DND-41 (cell line): Measurements from ENCODE around the gene LRP1.

Experiments
- ATAC-seq: fragments of 200-7000 bp; cut with Tn5 transposase; 3 replicates; pipeline ENCODE4 v1.9.1; 2021; ENCODE audit warnings: low read depth; ENCODE audit not compliant: insufficient read depth
- DNase-seq: peaks from one replicate; pipeline ENCODE4 v3.0.0-alpha.2; 2020
- H2AFZ ChIP-seq: 2 replicates; pipeline ENCODE4 v1.6.0; 2012; ENCODE audit warnings: low read depth, low read length
- H3K27ac ChIP-seq: 2 replicates; pipeline ENCODE4 v1.5.1; 2012; ENCODE audit warnings: low read length, inconsistent platforms
- H3K27me3 ChIP-seq: fragments of 200-600 bp; sonication (generic); 2 replicates; pipeline ENCODE4 v1.6.0; 2012; ENCODE audit warnings: low read length, mild to moderate bottlenecking, inconsistent platforms; ENCODE audit not compliant: insufficient read depth, poor library complexity
- H3K36me3 ChIP-seq: 2 replicates; pipeline ENCODE4 v1.5.1; 2012; ENCODE audit warnings: low read length, inconsistent platforms; ENCODE audit not compliant: insufficient read depth
- H3K4me1 ChIP-seq: 2 replicates; pipeline ENCODE4 v1.5.1; 2012; ENCODE audit warnings: mild to moderate bottlenecking, low read length; ENCODE audit not compliant: insufficient read depth
- H3K4me2 ChIP-seq: 2 replicates; pipeline ENCODE4 v1.6.0; 2012; ENCODE audit warnings: mild to moderate bottlenecking, moderate library complexity, low read length, inconsistent platforms; ENCODE audit not compliant: insufficient read depth
- H3K4me3 ChIP-seq, 2 experiments: fragments of 200-600 bp in 1 of 2; shearing (Covaris generic) in 1 of 2; 2 replicates each; pipeline ENCODE4 v1.5.1; 2012 to 2016; ENCODE audit warnings: inconsistent platforms in 2 of 2, low read length in 2 of 2, mild to moderate bottlenecking in 2 of 2, low read depth in 1 of 2, moderate library complexity in 1 of 2
- H3K79me2 ChIP-seq: 2 replicates; pipeline ENCODE4 v1.6.0; 2012; ENCODE audit warnings: low read length, inconsistent platforms; ENCODE audit not compliant: insufficient read depth
- H3K9ac ChIP-seq: 2 replicates; pipeline ENCODE4 v1.6.0; 2012; ENCODE audit warnings: low read depth, mild to moderate bottlenecking, inconsistent platforms, low read length, moderate library complexity
- H3K9me3 ChIP-seq: 2 replicates; pipeline ENCODE4 v1.5.1; 2012; ENCODE audit warnings: low read length, moderate library complexity, mild to moderate bottlenecking, inconsistent platforms; ENCODE audit not compliant: insufficient read depth, severe bottlenecking
- H4K20me1 ChIP-seq: 2 replicates; pipeline ENCODE4 v1.6.0; 2012; ENCODE audit warnings: low read length; ENCODE audit not compliant: insufficient read depth
- EZH2 ChIP-seq: IDR thresholded peaks from 3 replicates; pipeline ENCODE4 v1.6.1; 2012; ENCODE audit warnings: borderline replicate concordance, low read depth, mild to moderate bottlenecking, moderate library complexity, low read length, inconsistent platforms; ENCODE audit not compliant: severe bottlenecking
- TF ChIP-seq, protein P1 (sequence below): IDR thresholded peaks from 2 replicates; pipeline ENCODE4 v1.5.1; 2012; ENCODE audit warnings: borderline replicate concordance, low read length, moderate library complexity, mild to moderate bottlenecking; ENCODE audit not compliant: poor library complexity, severe bottlenecking; ENCODE audit errors: extremely low read depth

Gene LRP1

DNA sequence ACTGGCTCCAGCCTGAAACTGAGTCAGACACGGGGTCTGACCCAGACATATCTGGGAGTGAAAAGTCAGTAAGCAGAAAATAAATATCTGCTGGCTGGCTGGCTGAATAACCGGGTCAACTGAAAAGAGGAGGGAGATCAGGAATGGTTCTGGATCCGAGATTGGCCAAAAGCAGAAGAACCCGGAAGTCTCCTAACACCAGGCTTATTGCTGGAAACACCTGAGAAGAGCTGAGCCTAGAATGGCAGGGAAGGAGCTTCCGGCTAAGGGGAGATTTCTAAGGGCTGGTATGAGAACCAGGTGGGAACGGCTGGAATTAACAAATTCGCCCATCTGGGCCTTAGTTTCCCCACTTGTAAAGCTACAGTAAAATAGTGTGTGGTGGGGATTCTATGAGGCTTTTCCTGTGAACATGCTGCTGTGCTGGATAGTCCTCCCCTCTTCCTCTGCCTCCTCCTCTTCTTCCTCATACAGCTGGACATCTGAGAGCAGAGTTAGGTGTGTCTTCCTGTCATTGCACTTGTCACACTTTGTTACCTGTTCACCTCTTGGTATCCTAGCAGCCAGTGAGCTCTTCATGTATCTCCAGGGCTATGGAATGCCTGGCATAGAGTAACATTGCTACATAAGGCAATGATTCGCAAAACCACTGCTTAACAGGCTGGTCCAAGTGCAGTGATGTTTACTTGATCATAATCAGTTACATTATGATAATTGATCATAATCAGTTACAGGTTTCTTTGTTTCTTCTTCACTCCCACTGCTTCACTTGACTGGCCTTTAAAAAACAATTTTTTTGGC, 99.2 kb downstream of the LRP1 start:
- peaks cover 30% of the 10 kb centered on the region for H3K79me2 ChIP-seq
- peaks cover 42% of the 10 kb centered on the region for H3K4me1 ChIP-seq
- TF ChIP-seq, protein P1, sequence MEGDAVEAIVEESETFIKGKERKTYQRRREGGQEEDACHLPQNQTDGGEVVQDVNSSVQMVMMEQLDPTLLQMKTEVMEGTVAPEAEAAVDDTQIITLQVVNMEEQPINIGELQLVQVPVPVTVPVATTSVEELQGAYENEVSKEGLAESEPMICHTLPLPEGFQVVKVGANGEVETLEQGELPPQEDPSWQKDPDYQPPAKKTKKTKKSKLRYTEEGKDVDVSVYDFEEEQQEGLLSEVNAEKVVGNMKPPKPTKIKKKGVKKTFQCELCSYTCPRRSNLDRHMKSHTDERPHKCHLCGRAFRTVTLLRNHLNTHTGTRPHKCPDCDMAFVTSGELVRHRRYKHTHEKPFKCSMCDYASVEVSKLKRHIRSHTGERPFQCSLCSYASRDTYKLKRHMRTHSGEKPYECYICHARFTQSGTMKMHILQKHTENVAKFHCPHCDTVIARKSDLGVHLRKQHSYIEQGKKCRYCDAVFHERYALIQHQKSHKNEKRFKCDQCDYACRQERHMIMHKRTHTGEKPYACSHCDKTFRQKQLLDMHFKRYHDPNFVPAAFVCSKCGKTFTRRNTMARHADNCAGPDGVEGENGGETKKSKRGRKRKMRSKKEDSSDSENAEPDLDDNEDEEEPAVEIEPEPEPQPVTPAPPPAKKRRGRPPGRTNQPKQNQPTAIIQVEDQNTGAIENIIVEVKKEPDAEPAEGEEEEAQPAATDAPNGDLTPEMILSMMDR = no peak
- no peak for TF ChIP-seq EZH2
- no peak overlapping the region for H3K9ac ChIP-seq
- H3K4me2 ChIP-seq = no peak overlapping the region
- H3K27ac ChIP-seq = no peak overlapping the region
- H3K27me3 ChIP-seq = peaks cover 5% of the 10 kb centered on the region
- no peak overlapping the region for H3K4me3 ChIP-seq
- ATAC-seq (no peak), DNase-seq (no peak)
- H3K9me3 ChIP-seq = no peaks in the 10 kb centered on the region
- H4K20me1 ChIP-seq = peaks cover 30% of the 10 kb centered on the region
- no peak overlapping the region for H2AFZ ChIP-seq
- H3K36me3 ChIP-seq = peaks cover 21% of the 10 kb centered on the region

DNA sequence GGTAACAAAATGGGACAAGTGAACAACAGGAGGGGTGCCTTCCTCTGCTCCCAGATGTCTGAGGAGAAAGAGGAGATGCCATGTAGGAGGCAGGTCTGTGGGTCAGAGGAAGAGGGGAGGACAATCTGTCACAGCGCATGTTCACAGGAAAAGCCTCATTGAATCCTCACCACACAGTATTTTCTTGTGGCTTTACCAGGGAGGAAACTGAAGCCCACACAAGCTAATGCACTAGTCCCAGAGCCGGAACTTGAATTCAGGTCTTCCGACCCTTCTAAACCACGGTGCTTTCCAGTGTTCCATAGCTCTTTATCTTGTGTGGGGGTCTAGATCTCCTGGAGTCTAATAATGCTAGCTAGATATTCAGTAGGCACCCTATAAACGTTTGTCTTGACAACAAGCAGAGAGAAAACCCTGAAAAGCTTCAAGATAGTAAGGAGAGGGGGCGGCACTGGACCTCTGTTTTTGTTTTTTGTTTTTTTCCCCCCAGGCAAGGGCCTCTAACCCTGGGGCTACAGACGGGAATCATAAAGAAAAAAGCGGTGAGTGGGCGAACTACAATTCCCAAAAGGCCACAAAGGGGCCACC, 100.9 kb downstream of the LRP1 start:
- H4K20me1 ChIP-seq = peaks cover 42% of the 10 kb centered on the region
- peaks cover 51% of the 10 kb centered on the region for H3K4me1 ChIP-seq
- DNase-seq (peak; percentile 66), ATAC-seq (peak; percentile 69)
- peak overlapping the region; percentile 52 to 67 for H3K4me3 ChIP-seq
- no peaks in the 10 kb centered on the region for H3K27me3 ChIP-seq
- H3K4me2 ChIP-seq = peak overlapping the region; percentile 85
- no peaks in the 10 kb centered on the region for H3K9me3 ChIP-seq
- peaks cover 37% of the 10 kb centered on the region for H3K36me3 ChIP-seq
- peak overlapping the region; percentile 83 for H3K9ac ChIP-seq
- no peak for TF ChIP-seq EZH2
- TF ChIP-seq, protein P1 = no peak
- peaks cover 35% of the 10 kb centered on the region for H3K79me2 ChIP-seq
- H2AFZ ChIP-seq = peak overlapping the region; percentile 86
- peak overlapping the region; percentile 91 for H3K27ac ChIP-seq

DNA sequence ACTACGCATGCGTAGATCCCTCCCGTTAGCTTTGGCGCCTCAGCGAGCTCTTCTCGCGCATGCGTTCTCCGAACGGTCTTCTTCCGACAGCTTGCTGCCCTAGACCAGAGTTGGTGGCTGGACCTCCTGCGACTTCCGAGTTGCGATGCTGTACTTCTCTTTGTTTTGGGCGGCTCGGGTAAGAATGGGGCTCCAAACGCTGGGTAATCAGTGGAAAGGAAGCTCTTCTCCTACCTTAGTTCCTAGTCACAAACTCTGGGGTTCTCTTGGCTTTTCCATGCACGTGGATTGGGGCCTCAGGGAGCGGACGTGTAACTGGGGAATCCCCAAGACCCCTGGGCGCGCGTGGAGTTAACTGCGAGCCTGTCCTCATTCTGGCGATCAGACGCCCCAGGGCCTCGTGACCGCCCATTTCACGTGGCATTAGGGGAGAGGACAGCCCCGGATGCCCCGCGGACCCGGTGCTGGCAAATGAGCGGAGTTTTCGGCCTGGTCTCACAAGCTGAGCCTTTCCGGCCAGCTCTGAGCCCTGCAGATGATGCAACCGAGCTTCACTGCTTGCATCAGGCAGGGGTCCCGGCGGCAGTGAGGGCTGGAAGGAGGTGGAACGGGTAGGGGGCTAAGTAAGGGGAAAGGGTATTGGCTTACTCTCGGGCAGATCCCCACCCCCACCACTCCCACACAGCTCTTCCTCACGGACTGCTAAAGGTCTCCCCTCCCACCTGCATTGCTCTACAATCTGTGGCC, 101.5 kb downstream of the LRP1 start, which contains the start of gene SHMT2:
Gene SHMT2 (plus strand): TSS at position 78 of the 747 bp plus-strand sequence. CDS start 68 bp downstream, at position 146.
- Histone ChIP-seq H2AFZ (peak within 1 kb of the TSS; percentile 86), H3K27me3 (no peaks in the 10 kb centered on the region), H3K9ac (peak within 1 kb of the TSS; percentile 83), H3K9me3 (no peaks in the 10 kb centered on the region), H3K4me1 (peaks cover 51% of the 10 kb centered on the region), H3K27ac (peak within 1 kb of the TSS; percentile 91), H4K20me1 (peaks cover 42% of the 10 kb centered on the region), H3K79me2 (peaks cover 35% of the 10 kb centered on the region), H3K36me3 (peaks cover 44% of the 10 kb centered on the region), H3K4me3 (peak within 1 kb of the TSS; percentile 52 to 67), H3K4me2 (peak within 1 kb of the TSS; percentile 85)
- ATAC-seq (peak; percentile 68), DNase-seq (peak; percentile 95)
- TF ChIP-seq, protein P1 = no peak
- no peak for TF ChIP-seq EZH2
